Measurements from ENCODE around the gene FAM114A2.

DNA sequence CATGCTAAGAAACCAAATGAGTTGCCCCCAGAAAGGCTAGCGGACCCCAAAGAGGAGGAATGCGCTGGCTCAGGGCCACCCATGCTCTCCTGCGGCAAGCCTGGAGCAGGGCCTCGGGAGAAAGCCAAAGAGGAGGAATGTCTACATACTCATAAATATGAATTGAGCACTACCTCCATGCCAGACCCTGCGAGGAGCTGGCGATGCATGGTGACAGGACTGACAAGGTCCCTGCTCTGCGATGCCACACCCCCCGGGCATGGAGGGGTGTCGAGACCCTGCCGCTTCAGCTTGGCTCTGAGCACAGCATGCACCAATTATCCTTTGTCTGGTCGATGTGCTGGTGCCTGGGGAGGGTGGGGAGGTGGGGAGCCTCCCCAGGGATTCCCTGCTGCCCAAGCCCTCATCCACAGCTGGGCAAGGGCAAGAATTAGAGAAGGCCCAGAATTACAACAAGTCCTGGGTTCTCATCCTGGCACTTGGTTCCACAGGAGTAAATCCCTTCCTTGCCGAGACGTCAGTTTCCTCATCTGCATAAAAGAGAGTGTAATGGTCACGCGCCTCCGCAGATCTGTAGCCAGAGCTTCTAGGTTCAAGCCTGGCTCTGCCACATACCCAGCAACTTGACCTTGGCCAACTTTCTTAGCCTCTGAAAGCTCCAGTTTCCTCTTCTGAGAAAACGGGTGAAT, 74.4 kb downstream of the FAM114A2 start:
- TF ChIP-seq GATA2 (IDR thresholded peaks at IDR 0.05; ENCODE audit: low read depth, low read length) (no peak), GATA3 (IDR thresholded peaks at IDR 0.05; ENCODE audit: low read depth, low read length) (no peak)
